Measurements from ENCODE around the gene IWS1. TPM values are rescaled to one million over a fixed set of nuclear protein-coding genes. Genes with fewer than 3 reads are reported as not detected.
"Not testable (repeated sequence)": the region's sequence is repeated elsewhere in the genome, so short reads cannot be mapped to it uniquely, and the experiment has no call there.

IWS1 gene
- total RNA-seq, 2 experiments from 2014 or later: 24.9 to 26.0 TPM

DNA sequence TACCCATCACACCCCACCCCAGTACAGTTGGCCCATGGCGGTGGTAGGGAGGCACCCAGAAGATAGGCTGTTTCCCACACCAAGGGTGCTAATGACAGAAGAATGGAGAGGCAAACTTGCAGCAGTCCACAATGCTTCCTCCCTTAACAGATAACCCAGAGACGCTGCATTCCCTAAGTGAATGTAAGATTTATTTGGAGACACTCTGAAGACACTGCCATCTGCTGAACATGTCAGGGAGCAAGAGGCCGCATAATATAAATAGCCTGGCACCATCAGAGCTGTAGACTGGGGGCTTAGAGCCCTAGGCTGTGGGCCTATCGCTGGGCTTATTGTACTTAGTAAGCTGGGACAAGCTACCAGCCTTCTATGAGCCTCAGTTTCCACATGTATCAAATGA is 2.2 kb upstream of the IWS1 start:
- DNase-seq: no peak
- CTCF ChIA-PET: no interaction called here
- Histone ChIP-seq H3K4me1 (ENCODE audit: insufficient read depth, low read length) (peaks cover 27% of the 10 kb centered on the region), H3K27me3 (ENCODE audit: control insufficient read depth in 1 of 2, insufficient read depth in 2 of 2, low read length in 2 of 2) (no peaks in the 10 kb centered on the region), H3K4me3 (ENCODE audit: low read length) (no peak overlapping the region), H3K36me3 (ENCODE audit: insufficient read depth, low read length) (no peaks in the 10 kb centered on the region), H3K9me3 (ENCODE audit: control insufficient read depth in 1 of 2, insufficient read depth in 1 of 2, low read length in 2 of 2) (no peaks in the 10 kb centered on the region), H3K27ac (ENCODE audit: low read depth in 1 of 2, low read length in 2 of 2) (no peak overlapping the region)
- Mint-ChIP-seq H3K4me1 (ENCODE audit: low read depth) (peaks cover 27% of the 10 kb centered on the region), H3K27me3 (no peaks in the 10 kb centered on the region), H3K4me3 (peak overlapping the region; percentile 62), H3K36me3 (ENCODE audit: low read depth) (peaks cover 22% of the 10 kb centered on the region), H3K27ac (peak overlapping the region; percentile 99), H3K9me3 (no peaks in the 10 kb centered on the region)
- POLR2A ChIA-PET: no interaction called here
- intact Hi-C loops (cut with DNase I, micrococcal nuclease): loop anchor here (5.0 kb wide), 6 partner anchors 119 to 564 kb away; partner anchors contain the start of genes GPR17 (in 2 of the 2), SAP130 (in 2 of the 2), WDR33 (in 2 of the 2) and SFT2D3 (in 1 of the 2)
- ATAC-seq (ENCODE audit: poor library complexity): no peak
- TF ChIP-seq CTCF (IDR thresholded peaks at IDR 0.05): no peak

- intact Hi-C loops (cut with DNase I, micrococcal nuclease): loop anchor here (1.0 to 5.0 kb wide), 8 partner anchors 120 to 565 kb away; partner anchors contain the start of genes GPR17 (in 2 of the 2), SAP130 (in 2 of the 2), SFT2D3 (in 2 of the 2) and WDR33 (in 2 of the 2)
- H3K27ac Mint-ChIP-seq: peak overlapping the region; percentile 99
- Histone ChIP-seq H3K4me3 (ENCODE audit: low read length) (peak overlapping the region; percentile 91), H3K27me3 (ENCODE audit: control insufficient read depth in 1 of 2, insufficient read depth in 2 of 2, low read length in 2 of 2) (no peaks in the 10 kb centered on the region), H3K4me1 (ENCODE audit: insufficient read depth, low read length) (peaks cover 31% of the 10 kb centered on the region), H3K27ac (ENCODE audit: low read depth in 1 of 2, low read length in 2 of 2) (peak overlapping the region; percentile 90 to 95), H3K9me3 (ENCODE audit: control insufficient read depth in 1 of 2, insufficient read depth in 1 of 2, low read length in 2 of 2) (no peaks in the 10 kb centered on the region), H3K36me3 (ENCODE audit: insufficient read depth, low read length) (peaks cover 6% of the 10 kb centered on the region)
- no peaks in the 10 kb centered on the region for H3K27me3 Mint-ChIP-seq
- H3K4me3 Mint-ChIP-seq: peak overlapping the region; percentile 96
- ChIA-PET CTCF (interaction anchor here (1.3 kb wide), 1 partner anchor 123 kb away, joined by 3 read pairs; no protein-coding TSS in a partner anchor), POLR2A (interaction anchor here (0.6 to 2.3 kb wide), 20 partner anchors 15 to 564 kb away, joined by 3 to 31 read pairs (median 4); partner anchors contain the start of genes ERCC3, SAP130, SFT2D3 and UGGT1)
- ATAC-seq (ENCODE audit: poor library complexity): peak; percentile 14
- H3K9me3 Mint-ChIP-seq: no peaks in the 10 kb centered on the region
- TF ChIP-seq CTCF (IDR thresholded peaks at IDR 0.05): no peak
- no peak for DNase-seq
- H3K4me1 Mint-ChIP-seq (ENCODE audit: low read depth): peaks cover 35% of the 10 kb centered on the region
- H3K36me3 Mint-ChIP-seq (ENCODE audit: low read depth): peaks cover 31% of the 10 kb centered on the region
These were observed 914 bp upstream of the IWS1 start for GRCh38 chr2:127527001-127527804.

- no peak for TF ChIP-seq CTCF (IDR thresholded peaks at IDR 0.05)
- Histone ChIP-seq H3K36me3 (ENCODE audit: insufficient read depth, low read length) (peaks cover 16% of the 10 kb centered on the region), H3K9me3 (ENCODE audit: control insufficient read depth in 1 of 2, insufficient read depth in 1 of 2, low read length in 2 of 2) (no peaks in the 10 kb centered on the region), H3K27ac (ENCODE audit: low read depth in 1 of 2, low read length in 2 of 2) (peak overlapping the region; percentile 90 to 95), H3K4me1 (ENCODE audit: insufficient read depth, low read length) (peaks cover 31% of the 10 kb centered on the region), H3K4me3 (ENCODE audit: low read length) (peak overlapping the region; percentile 91), H3K27me3 (ENCODE audit: control insufficient read depth in 1 of 2, insufficient read depth in 2 of 2, low read length in 2 of 2) (no peaks in the 10 kb centered on the region)
- Mint-ChIP-seq H3K36me3 (ENCODE audit: low read depth) (peaks cover 46% of the 10 kb centered on the region), H3K9me3 (no peaks in the 10 kb centered on the region), H3K4me1 (ENCODE audit: low read depth) (peaks cover 41% of the 10 kb centered on the region), H3K27me3 (no peaks in the 10 kb centered on the region), H3K4me3 (peak overlapping the region; percentile 96), H3K27ac (peak overlapping the region; percentile 99)
- ATAC-seq (ENCODE audit: poor library complexity) (no peak), DNase-seq (peak in 3 of 14 experiments; percentile 10 to 43 (median 33))
- intact Hi-C loops (cut with DNase I, micrococcal nuclease): loop anchor here (1.0 to 5.0 kb wide), 9 partner anchors 122 to 567 kb away; partner anchors contain the start of genes GPR17 (in 2 of the 2), SAP130 (in 2 of the 2), SFT2D3 (in 2 of the 2) and WDR33 (in 2 of the 2)
- ChIA-PET CTCF (interaction anchor here (1.3 kb wide), 1 partner anchor 124 kb away, joined by 3 read pairs; no protein-coding TSS in a partner anchor), POLR2A (interaction anchor here (0.7 to 2.3 kb wide), 9 partner anchors 17 to 795 kb away, joined by 3 to 31 read pairs (median 6); partner anchors contain the start of genes ERCC3 and SFT2D3)
These were observed 578 bp downstream of the IWS1 start for GRCh38 chr2:127525691-127526131.

DNA sequence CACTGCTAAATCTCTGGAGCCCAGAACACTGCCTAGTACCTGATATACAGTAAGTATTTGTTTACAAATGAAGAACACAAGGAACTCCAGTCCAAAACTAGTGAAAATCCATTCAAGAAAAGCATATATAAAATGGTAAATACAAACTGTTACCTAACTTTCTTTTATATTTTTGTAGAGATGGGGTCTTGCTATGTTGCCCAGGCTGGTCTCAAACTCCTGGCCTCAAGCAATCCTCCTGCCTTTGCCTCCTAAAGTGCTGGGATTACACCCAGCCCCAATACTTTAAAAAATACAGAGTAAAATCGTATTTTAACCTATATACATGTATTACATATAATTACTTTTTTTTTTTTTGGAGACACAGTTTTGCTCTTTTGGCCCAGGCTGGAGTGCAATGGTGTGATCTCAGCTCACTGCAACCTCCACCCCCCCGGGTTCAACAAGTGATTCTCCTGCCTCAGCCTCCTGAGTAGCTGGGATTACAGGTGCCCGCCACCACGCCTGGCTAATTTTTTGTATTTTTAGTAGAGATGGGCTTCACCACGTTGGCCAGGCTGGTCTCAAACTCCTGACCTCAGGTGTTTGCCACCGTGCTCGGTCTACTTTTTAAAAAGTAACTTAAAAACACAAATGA is 2.0 kb downstream of the IWS1 start:
- peak overlapping the region; percentile 36 for H3K27ac Mint-ChIP-seq
- H3K4me3 ChIP-seq (ENCODE audit: low read length); H3K9me3 ChIP-seq (ENCODE audit: control insufficient read depth in 1 of 2, insufficient read depth in 1 of 2, low read length in 2 of 2); CTCF ChIA-PET; H3K27me3 Mint-ChIP-seq; H3K9me3 Mint-ChIP-seq; DNase-seq; H3K27me3 ChIP-seq (ENCODE audit: control insufficient read depth in 1 of 2, insufficient read depth in 2 of 2, low read length in 2 of 2); ATAC-seq (ENCODE audit: poor library complexity); H3K27ac ChIP-seq (ENCODE audit: low read depth in 1 of 2, low read length in 2 of 2); POLR2A ChIA-PET: not testable (repeated sequence)
- Histone ChIP-seq H3K36me3 (ENCODE audit: insufficient read depth, low read length) (peaks cover 26% of the 10 kb centered on the region), H3K4me1 (ENCODE audit: insufficient read depth, low read length) (peaks cover 31% of the 10 kb centered on the region)
- H3K36me3 Mint-ChIP-seq (ENCODE audit: low read depth): peaks cover 60% of the 10 kb centered on the region
- H3K4me1 Mint-ChIP-seq (ENCODE audit: low read depth): peaks cover 53% of the 10 kb centered on the region
- H3K4me3 Mint-ChIP-seq: peak overlapping the region; percentile 75
- intact Hi-C loops (cut with DNase I, micrococcal nuclease): loop anchor here in 1 of 2 experiments (2.0 to 5.0 kb wide), 2 partner anchors 136 to 568 kb away; partner anchors contain the start of gene UGGT1

Measured in CD4-positive, alpha-beta T cell (primary cell).